SU-DHL-6 (cell line): ENCODE results near the gene RNF144A.

Source experiments
- H2AFZ ChIP-seq: fragments of 200-600 bp; sonication (generic); 2 replicates; pipeline ENCODE4 v1.6.1; 2014; ENCODE audit warnings: low read depth, mild to moderate bottlenecking, moderate library complexity, mixed read lengths, antibody characterized with exemption, low read length; ENCODE audit not compliant: severe bottlenecking
- H3F3A ChIP-seq: fragments of 200-600 bp; shearing (Covaris generic); 2 replicates; pipeline ENCODE4 v1.6.0; 2016; ENCODE audit warnings: antibody characterized with exemption, mild to moderate bottlenecking; ENCODE audit not compliant: insufficient read depth
- H3K27ac ChIP-seq: fragments of 200-600 bp; sonication (generic); 2 replicates; pipeline ENCODE4 v1.5.1; 2016; ENCODE audit warnings: low read depth, mild to moderate bottlenecking, low read length, moderate library complexity, mixed read lengths
- H3K27me3 ChIP-seq: fragments of 200-600 bp; sonication (generic), shearing (Covaris generic); 2 replicates; pipeline ENCODE4 v1.6.0; 2014; ENCODE audit warnings: mild to moderate bottlenecking, low read length
- H3K36me3 ChIP-seq: fragments of 200-600 bp; sonication (generic); 2 replicates; pipeline ENCODE4 v1.6.1; 2014; ENCODE audit warnings: mild to moderate bottlenecking, low read length, mixed read lengths
- H3K4me2 ChIP-seq: fragments of 300-600, 200-600 bp; shearing (Covaris generic), sonication (generic); 2 replicates; pipeline ENCODE4 v1.6.0; 2014; ENCODE audit warnings: low read length, low read depth, mild to moderate bottlenecking; ENCODE audit not compliant: poor library complexity, severe bottlenecking
- H3K4me3 ChIP-seq: fragments of 200-600 bp; sonication (generic); 2 replicates; pipeline ENCODE4 v1.5.1; 2014; ENCODE audit warnings: antibody characterized with exemption, low read length, mild to moderate bottlenecking, mixed read lengths; ENCODE audit not compliant: insufficient read depth, poor library complexity, severe bottlenecking
- H3K79me2 ChIP-seq: fragments of 200-600 bp; sonication (generic); 2 replicates; pipeline ENCODE4 v1.6.1; 2014; ENCODE audit warnings: mild to moderate bottlenecking, low read length, moderate library complexity; ENCODE audit not compliant: insufficient read depth
- H3K9ac ChIP-seq: fragments of 200-600 bp; sonication (generic); 2 replicates; pipeline ENCODE4 v1.7.0; 2014; ENCODE audit warnings: mild to moderate bottlenecking, low read length
- H3K9me2 ChIP-seq: fragments of 200-600 bp; sonication (generic); replicated peaks from 2 replicates; pipeline ENCODE4 v1.6.1; 2014; ENCODE audit warnings: low read length; ENCODE audit not compliant: insufficient read depth
- H3K9me3 ChIP-seq: fragments of 200-600 bp; sonication (generic); 2 replicates; pipeline ENCODE4 v1.6.1; 2014; ENCODE audit warnings: low read length, mixed read lengths; ENCODE audit not compliant: insufficient read depth
- H4K20me1 ChIP-seq: fragments of 200-600 bp; sonication (generic); 2 replicates; pipeline ENCODE4 v1.6.1; 2014; ENCODE audit warnings: low read depth, mild to moderate bottlenecking, antibody characterized with exemption, low read length, moderate library complexity, mixed read lengths
- EZH2phosphoT487 ChIP-seq: fragments of 200-600 bp; sonication (generic), shearing (Covaris generic); conservative IDR thresholded peaks from 2 replicates; pipeline ENCODE4 v1.6.1; 2018; ENCODE audit warnings: mild to moderate bottlenecking, antibody characterized with exemption, low read length, moderate library complexity, mixed read lengths
- TF ChIP-seq, protein P1 (sequence below): fragments of 200-600 bp; sonication (generic); IDR thresholded peaks from one replicate; pipeline ENCODE4 v1.5.1; 2017; ENCODE audit warnings: antibody characterized with exemption, mild to moderate bottlenecking, low read length, moderate library complexity; ENCODE audit not compliant: insufficient read depth, poor library complexity, severe bottlenecking

RNF144A gene

GRCh38 chr2:6945821-6946220 lies 28.6 kb downstream of the RNF144A start:
- H4K20me1 ChIP-seq: no peaks in the 10 kb centered on the region
- no peaks in the 10 kb centered on the region for H3K79me2 ChIP-seq
- no peak overlapping the region for H3K27ac ChIP-seq
- TF ChIP-seq, protein P1, sequence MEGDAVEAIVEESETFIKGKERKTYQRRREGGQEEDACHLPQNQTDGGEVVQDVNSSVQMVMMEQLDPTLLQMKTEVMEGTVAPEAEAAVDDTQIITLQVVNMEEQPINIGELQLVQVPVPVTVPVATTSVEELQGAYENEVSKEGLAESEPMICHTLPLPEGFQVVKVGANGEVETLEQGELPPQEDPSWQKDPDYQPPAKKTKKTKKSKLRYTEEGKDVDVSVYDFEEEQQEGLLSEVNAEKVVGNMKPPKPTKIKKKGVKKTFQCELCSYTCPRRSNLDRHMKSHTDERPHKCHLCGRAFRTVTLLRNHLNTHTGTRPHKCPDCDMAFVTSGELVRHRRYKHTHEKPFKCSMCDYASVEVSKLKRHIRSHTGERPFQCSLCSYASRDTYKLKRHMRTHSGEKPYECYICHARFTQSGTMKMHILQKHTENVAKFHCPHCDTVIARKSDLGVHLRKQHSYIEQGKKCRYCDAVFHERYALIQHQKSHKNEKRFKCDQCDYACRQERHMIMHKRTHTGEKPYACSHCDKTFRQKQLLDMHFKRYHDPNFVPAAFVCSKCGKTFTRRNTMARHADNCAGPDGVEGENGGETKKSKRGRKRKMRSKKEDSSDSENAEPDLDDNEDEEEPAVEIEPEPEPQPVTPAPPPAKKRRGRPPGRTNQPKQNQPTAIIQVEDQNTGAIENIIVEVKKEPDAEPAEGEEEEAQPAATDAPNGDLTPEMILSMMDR: no peak
- no peak for TF ChIP-seq EZH2phosphoT487
- no peaks in the 10 kb centered on the region for H3F3A ChIP-seq
- no peaks in the 10 kb centered on the region for H3K36me3 ChIP-seq
- no peak overlapping the region for H3K4me3 ChIP-seq
- H3K27me3 ChIP-seq: no peaks in the 10 kb centered on the region
- H3K9me2 ChIP-seq: no peaks in the 10 kb centered on the region
- no peak overlapping the region for H3K9ac ChIP-seq
- no peaks in the 10 kb centered on the region for H3K9me3 ChIP-seq
- no peak overlapping the region for H2AFZ ChIP-seq
- H3K4me2 ChIP-seq: no peak overlapping the region

- no peaks in the 10 kb centered on the region for H3K27me3 ChIP-seq
- no peak overlapping the region for H2AFZ ChIP-seq
- no peak overlapping the region for H3K4me3 ChIP-seq
- H3F3A ChIP-seq: no peaks in the 10 kb centered on the region
- no peaks in the 10 kb centered on the region for H3K9me3 ChIP-seq
- H3K4me2 ChIP-seq: no peak overlapping the region
- no peaks in the 10 kb centered on the region for H3K79me2 ChIP-seq
- H3K27ac ChIP-seq: no peak overlapping the region
- no peak overlapping the region for H3K9ac ChIP-seq
- TF ChIP-seq, protein P1: no peak
- no peak for TF ChIP-seq EZH2phosphoT487
- no peaks in the 10 kb centered on the region for H3K9me2 ChIP-seq
- H3K36me3 ChIP-seq: no peaks in the 10 kb centered on the region
- no peaks in the 10 kb centered on the region for H4K20me1 ChIP-seq
Observed at GRCh38 chr2:6946722-6947121, 29.5 kb downstream of the RNF144A start.

DNA sequence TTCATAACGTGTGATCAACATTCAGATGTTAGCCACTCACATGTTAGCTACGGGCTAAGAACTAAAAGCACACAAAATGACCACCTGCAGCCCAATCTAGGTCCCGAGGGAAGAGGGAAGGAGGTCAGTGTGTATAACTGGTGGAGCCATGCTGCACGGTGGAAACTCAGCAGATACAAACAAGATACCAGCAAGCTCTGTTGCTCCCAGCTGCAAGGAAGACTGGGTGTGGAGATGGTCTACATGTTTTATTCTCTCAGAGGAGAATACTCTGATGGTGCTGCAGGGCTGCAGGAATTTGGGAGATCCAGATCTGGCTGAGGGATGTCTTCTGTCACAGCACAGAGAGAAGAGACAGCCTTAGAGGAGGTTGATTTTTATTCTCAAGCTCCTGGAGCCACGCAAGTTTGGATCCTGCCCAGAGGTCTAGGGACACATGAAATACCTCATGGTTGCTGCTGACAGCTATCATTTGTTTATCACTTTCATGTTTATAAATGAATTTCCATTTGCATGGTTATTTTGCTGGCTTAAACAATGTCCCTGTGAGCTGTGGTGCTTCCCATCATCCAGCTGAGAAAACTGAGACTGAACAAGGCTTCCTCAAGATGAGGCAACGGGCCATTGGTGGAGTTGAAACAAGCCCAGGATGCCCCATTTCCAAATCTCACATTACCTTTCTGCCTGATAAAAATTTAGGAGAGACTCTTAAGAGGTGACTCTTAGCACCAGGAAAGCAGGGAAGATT lies 30.9 kb downstream of the RNF144A start:
- Histone ChIP-seq H3K36me3 (no peaks in the 10 kb centered on the region), H3F3A (no peaks in the 10 kb centered on the region), H3K4me2 (no peak overlapping the region), H3K4me3 (no peak overlapping the region), H3K27me3 (no peaks in the 10 kb centered on the region), H3K9me2 (no peaks in the 10 kb centered on the region), H3K9me3 (no peaks in the 10 kb centered on the region), H4K20me1 (no peaks in the 10 kb centered on the region), H2AFZ (no peak overlapping the region), H3K27ac (no peak overlapping the region), H3K9ac (no peak overlapping the region), H3K79me2 (no peaks in the 10 kb centered on the region)
- TF ChIP-seq, protein P1: no peak
